ENCODE results near the gene CFAP126. TPM values are rescaled to one million over a fixed set of nuclear protein-coding genes. Genes with fewer than 3 reads are reported as not detected.
"Not testable (repeated sequence)": the region's sequence is repeated elsewhere in the genome, so short reads cannot be mapped to it uniquely, and the experiment has no call there.

The CFAP126 gene
- total and polyA plus RNA-seq, 2 donors from 2014 or later, result 2.5 to 3.4 TPM

DNA sequence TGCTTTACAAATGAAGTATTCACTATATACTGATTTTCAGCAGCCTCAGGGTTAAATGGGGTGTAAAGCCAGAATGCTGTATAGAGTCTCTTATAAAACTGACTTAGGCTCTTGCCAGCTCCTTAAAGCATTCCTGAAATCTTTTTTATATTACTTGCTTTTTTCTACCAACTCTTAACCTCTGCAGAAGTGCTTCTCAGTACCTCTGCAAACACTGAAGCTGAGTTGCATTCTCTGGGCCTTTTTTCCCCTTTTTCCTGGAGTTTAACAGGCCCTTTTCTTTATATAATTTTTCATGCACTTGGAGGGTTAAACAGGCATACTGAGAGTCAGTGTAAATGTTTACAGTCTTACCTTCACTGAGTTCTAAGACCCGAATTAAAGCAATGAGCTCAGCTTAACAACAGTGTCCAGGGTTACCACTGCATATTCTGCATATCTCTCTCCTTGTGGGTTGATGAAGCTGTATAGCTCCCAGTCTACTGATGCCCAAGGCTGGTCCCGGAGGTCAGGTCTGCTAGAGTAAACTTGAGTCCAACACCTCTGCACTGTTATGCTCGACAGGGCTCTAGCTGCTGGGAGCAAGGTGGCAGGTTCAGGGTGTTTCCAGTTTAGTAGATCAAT, 40.9 kb upstream of the CFAP126 start:
- Histone ChIP-seq H3K4me3 (ENCODE audit: low read length in 3 of 3) (no peak overlapping the region), H3K4me1 (ENCODE audit: control insufficient read depth in 2 of 3, insufficient read depth in 2 of 3, low read depth in 1 of 3, low read length in 3 of 3) (no peaks in the 10 kb centered on the region), H3K27me3 (ENCODE audit: control insufficient read depth, insufficient read depth, low read length) (no peaks in the 10 kb centered on the region), H3K9me3 (ENCODE audit: control insufficient read depth in 2 of 3, insufficient read depth in 1 of 3, low read length in 3 of 3) (no peaks in the 10 kb centered on the region), H3K27ac (ENCODE audit: low read depth in 2 of 2, low read length in 2 of 2) (no peak overlapping the region), H3K36me3 (ENCODE audit: control insufficient read depth in 2 of 3, insufficient read depth in 3 of 3, low read length in 3 of 3) (no peaks in the 10 kb centered on the region), H3K9ac (ENCODE audit: low read length in 3 of 3) (no peak overlapping the region)
- no peak for TF ChIP-seq CTCF (IDR thresholded peaks at IDR 0.05; ENCODE audit: borderline replicate concordance, extremely low read depth, insufficient read depth)
- DNase-seq (no peak), FAIRE-seq (no peak)
- intact Hi-C loops (cut with DNase I), result no loop called here

GRCh38 chr1:161407451-161407985, 39.8 kb upstream of the CFAP126 start:
- Histone ChIP-seq H3K4me1 (ENCODE audit: control insufficient read depth in 2 of 3, insufficient read depth in 2 of 3, low read depth in 1 of 3, low read length in 3 of 3) (no peaks in the 10 kb centered on the region), H3K9ac (ENCODE audit: low read length in 3 of 3) (no peak overlapping the region), H3K27ac (ENCODE audit: low read depth in 2 of 2, low read length in 2 of 2) (no peak overlapping the region), H3K4me3 (ENCODE audit: low read length in 3 of 3) (no peak overlapping the region), H3K27me3 (ENCODE audit: control insufficient read depth, insufficient read depth, low read length) (no peaks in the 10 kb centered on the region), H3K36me3 (ENCODE audit: control insufficient read depth in 2 of 3, insufficient read depth in 3 of 3, low read length in 3 of 3) (no peaks in the 10 kb centered on the region), H3K9me3 (ENCODE audit: control insufficient read depth in 2 of 3, insufficient read depth in 1 of 3, low read length in 3 of 3) (no peaks in the 10 kb centered on the region)
- FAIRE-seq, result no peak
- TF ChIP-seq CTCF (IDR thresholded peaks at IDR 0.05; ENCODE audit: borderline replicate concordance, extremely low read depth, insufficient read depth), result no peak
- intact Hi-C loops (cut with DNase I), result no loop called here
- no peak for DNase-seq

GRCh38 chr1:161406551-161406950, 38.9 kb upstream of the CFAP126 start:
- H3K4me1 ChIP-seq (ENCODE audit: control insufficient read depth in 2 of 3, insufficient read depth in 2 of 3, low read depth in 1 of 3, low read length in 3 of 3); H3K27me3 ChIP-seq (ENCODE audit: control insufficient read depth, insufficient read depth, low read length); intact Hi-C loops (cut with DNase I); H3K27ac ChIP-seq (ENCODE audit: low read depth in 2 of 2, low read length in 2 of 2); H3K9me3 ChIP-seq (ENCODE audit: control insufficient read depth in 2 of 3, insufficient read depth in 1 of 3, low read length in 3 of 3); H3K36me3 ChIP-seq (ENCODE audit: control insufficient read depth in 2 of 3, insufficient read depth in 3 of 3, low read length in 3 of 3); DNase-seq; H3K4me3 ChIP-seq (ENCODE audit: low read length in 3 of 3); H3K9ac ChIP-seq (ENCODE audit: low read length in 3 of 3); FAIRE-seq: not testable (repeated sequence)

- H3K4me3 ChIP-seq (ENCODE audit: low read length in 3 of 3), result no peak overlapping the region
- H3K27me3 ChIP-seq (ENCODE audit: control insufficient read depth, insufficient read depth, low read length), result no peaks in the 10 kb centered on the region
- H3K9ac ChIP-seq (ENCODE audit: low read length in 3 of 3), result no peak overlapping the region
- FAIRE-seq (no peak), DNase-seq (no peak)
- intact Hi-C loops (cut with DNase I), result no loop called here
- no peaks in the 10 kb centered on the region for H3K9me3 ChIP-seq (ENCODE audit: control insufficient read depth in 2 of 3, insufficient read depth in 1 of 3, low read length in 3 of 3)
- H3K4me1 ChIP-seq (ENCODE audit: control insufficient read depth in 2 of 3, insufficient read depth in 2 of 3, low read depth in 1 of 3, low read length in 3 of 3), result peaks cover 0 to under 1% (median 0%) of the 10 kb centered on the region in 3 donors
- no peak overlapping the region for H3K27ac ChIP-seq (ENCODE audit: low read depth in 2 of 2, low read length in 2 of 2)
- no peaks in the 10 kb centered on the region for H3K36me3 ChIP-seq (ENCODE audit: control insufficient read depth in 2 of 3, insufficient read depth in 3 of 3, low read length in 3 of 3)
- TF ChIP-seq CTCF (IDR thresholded peaks at IDR 0.05; ENCODE audit: borderline replicate concordance, extremely low read depth, insufficient read depth), result no peak
Measured at GRCh38 chr1:161404051-161404597, 36.4 kb upstream of the CFAP126 start.

All from kidney (tissue), 14 donors.